ES-I3 (cell line): ENCODE results near the gene WNT10A.

Source experiments
- H3K36me3 ChIP-seq: 2 replicates; pipeline ENCODE4 v1.6.1; 2013; ENCODE audit warnings: mild to moderate bottlenecking, low read length, control low read depth, moderate library complexity; ENCODE audit not compliant: insufficient read depth
- H3K4me1 ChIP-seq: 2 replicates; pipeline ENCODE4 v1.6.1; 2013; ENCODE audit warnings: mild to moderate bottlenecking, control low read depth, low read length; ENCODE audit not compliant: insufficient read depth
- H3K9ac ChIP-seq: 2 replicates; pipeline ENCODE4 v1.6.1; 2013; ENCODE audit warnings: low read depth, mild to moderate bottlenecking, low read length, moderate library complexity
- H3K9me3 ChIP-seq: 2 replicates; pipeline ENCODE4 v1.6.1; 2013; ENCODE audit warnings: mild to moderate bottlenecking, low read length, moderate library complexity; ENCODE audit not compliant: control insufficient read depth, insufficient read depth

WNT10A gene

GRCh38 chr2:218852911-218853667 lies 27.6 kb upstream of the WNT10A start:
- H3K9me3 ChIP-seq = no peaks in the 10 kb centered on the region
- no peak overlapping the region; the same call in 1 of the 2 replicates for H3K9ac ChIP-seq
- peaks cover 25% of the 10 kb centered on the region for H3K4me1 ChIP-seq
- no peaks in the 10 kb centered on the region for H3K36me3 ChIP-seq

DNA sequence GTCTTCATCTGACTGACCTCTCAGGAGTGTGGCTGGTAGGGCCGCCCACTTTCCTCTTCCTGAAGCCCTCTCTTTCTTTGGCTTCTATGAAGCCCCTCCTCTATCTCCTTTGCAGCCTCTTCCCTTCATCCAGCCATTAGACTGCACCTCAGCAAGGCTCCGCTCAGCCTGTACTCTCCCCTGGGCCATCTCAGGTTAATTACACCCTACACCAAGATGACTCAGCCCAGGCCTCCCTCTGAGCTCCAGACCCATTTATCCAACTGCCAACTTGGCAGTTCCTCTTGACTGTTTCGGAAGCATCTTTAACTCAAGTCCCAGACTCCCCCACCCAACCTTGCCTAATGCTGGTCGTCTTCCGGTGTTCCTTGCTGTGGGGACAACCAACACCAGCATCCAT lies 26.9 kb upstream of the WNT10A start:
- H3K9me3 ChIP-seq = no peaks in the 10 kb centered on the region
- no peaks in the 10 kb centered on the region for H3K36me3 ChIP-seq
- H3K9ac ChIP-seq = no peak overlapping the region
- H3K4me1 ChIP-seq = peaks cover 28% of the 10 kb centered on the region

GRCh38 chr2:218854860-218855259 lies 25.8 kb upstream of the WNT10A start:
- Histone ChIP-seq H3K4me1 (peaks cover 28% of the 10 kb centered on the region), H3K36me3 (no peaks in the 10 kb centered on the region), H3K9ac (no peak overlapping the region), H3K9me3 (no peaks in the 10 kb centered on the region)

- Histone ChIP-seq H3K36me3 (no peaks in the 10 kb centered on the region), H3K4me1 (peaks cover 28% of the 10 kb centered on the region), H3K9ac (no peak overlapping the region), H3K9me3 (no peaks in the 10 kb centered on the region)
Measured at GRCh38 chr2:218855305-218856166, 25.1 kb upstream of the WNT10A start.

DNA sequence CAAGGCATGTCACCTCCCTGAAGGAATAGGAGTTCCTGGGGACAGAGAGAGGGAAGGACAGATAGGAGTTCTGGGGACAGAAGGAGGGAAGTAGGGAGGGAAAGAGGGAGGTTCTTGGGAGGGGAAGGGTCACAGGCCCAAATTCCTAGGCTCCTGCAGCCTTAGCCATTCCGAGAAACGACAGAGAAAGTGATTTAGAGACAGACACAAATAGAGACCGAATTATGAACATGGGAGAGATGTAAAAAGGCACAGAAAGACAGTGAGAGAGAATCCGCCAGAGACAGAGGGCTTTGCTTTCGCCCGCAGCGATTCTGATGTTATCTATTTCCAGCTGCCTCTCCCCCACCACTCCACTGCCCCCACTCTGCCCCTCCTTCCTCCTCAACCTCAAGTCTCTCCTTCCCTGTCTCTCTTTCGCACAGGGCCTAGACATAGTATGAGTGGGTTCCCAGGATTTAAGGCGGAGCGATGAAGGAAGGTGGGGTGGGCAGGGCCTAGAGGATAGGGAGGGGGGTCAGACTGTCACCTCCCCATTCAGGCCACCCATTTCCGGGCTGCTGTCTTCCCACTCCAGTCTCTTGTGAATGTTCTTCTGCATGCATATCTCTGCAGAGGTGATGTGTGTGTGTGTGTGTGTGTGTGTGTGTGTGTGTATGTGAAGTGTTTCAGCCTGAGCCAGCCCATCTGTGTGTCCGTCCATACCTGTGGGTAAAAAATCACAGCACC lies 24.3 kb upstream of the WNT10A start:
- peaks cover 28% of the 10 kb centered on the region for H3K4me1 ChIP-seq
- H3K9ac ChIP-seq = no peak overlapping the region
- no peaks in the 10 kb centered on the region for H3K36me3 ChIP-seq
- H3K9me3 ChIP-seq = no peaks in the 10 kb centered on the region

- no peaks in the 10 kb centered on the region for H3K9me3 ChIP-seq
- H3K36me3 ChIP-seq = no peaks in the 10 kb centered on the region
- H3K4me1 ChIP-seq = peaks cover 28% of the 10 kb centered on the region
- no peak overlapping the region for H3K9ac ChIP-seq
Measured at GRCh38 chr2:218856896-218857243, 23.8 kb upstream of the WNT10A start.

DNA sequence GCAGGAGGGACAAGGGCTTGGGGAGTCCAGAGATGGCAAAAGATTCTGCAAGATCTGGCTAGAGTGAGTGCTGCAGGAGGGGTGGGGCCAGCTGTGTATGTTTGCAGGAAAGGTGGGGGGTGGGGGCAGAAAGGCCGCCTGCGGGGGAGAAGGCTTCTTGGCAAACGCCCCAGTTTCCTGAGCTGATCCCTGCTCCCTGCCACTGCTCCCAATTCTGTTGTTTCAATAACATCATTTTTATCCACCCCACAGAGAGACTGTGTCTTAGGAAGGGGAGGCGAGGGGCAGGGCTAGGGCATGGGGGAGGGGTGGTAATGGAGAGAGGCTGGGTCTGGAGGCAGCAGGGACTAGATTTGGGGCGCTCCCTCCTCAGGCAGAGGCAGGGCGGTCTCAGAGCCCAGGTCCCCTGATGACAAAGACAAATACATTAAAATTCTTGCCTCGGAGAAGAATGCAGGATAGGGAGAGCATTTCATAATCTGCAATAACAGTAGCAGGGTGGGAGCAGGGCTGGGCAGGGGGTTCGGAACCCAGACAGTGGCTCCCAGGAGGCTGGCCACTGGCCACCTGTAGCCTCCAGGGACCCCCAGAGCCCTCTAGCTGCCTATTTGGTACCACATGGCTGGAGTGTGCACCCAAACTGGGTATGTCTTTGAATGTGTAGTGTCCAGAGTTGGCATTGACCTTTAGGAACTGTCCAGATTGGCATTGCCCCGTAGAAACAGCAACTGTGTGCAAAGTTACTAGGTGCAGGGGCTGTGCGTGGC lies 23.1 kb upstream of the WNT10A start:
- Histone ChIP-seq H3K4me1 (peaks cover 28% of the 10 kb centered on the region), H3K9me3 (no peaks in the 10 kb centered on the region), H3K36me3 (no peaks in the 10 kb centered on the region), H3K9ac (no peak overlapping the region)

DNA sequence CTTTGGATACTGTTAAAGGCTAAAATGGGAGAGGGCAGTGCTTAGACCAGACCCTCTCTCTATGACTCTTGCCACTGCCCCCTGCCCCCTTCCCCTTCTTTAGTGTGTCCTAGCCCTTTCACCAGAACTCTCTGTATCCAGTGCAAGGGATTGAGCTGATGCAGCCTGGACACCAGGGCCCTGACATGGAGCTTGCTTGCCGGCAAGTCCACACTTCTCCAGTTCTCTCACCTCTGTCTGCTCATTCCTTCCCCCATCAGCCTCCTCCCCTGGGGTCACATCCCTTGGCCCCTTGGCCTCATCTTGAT lies 22.6 kb upstream of the WNT10A start:
- H3K36me3 ChIP-seq = no peaks in the 10 kb centered on the region
- no peak overlapping the region for H3K9ac ChIP-seq
- H3K9me3 ChIP-seq = no peaks in the 10 kb centered on the region
- peaks cover 26% of the 10 kb centered on the region for H3K4me1 ChIP-seq

DNA sequence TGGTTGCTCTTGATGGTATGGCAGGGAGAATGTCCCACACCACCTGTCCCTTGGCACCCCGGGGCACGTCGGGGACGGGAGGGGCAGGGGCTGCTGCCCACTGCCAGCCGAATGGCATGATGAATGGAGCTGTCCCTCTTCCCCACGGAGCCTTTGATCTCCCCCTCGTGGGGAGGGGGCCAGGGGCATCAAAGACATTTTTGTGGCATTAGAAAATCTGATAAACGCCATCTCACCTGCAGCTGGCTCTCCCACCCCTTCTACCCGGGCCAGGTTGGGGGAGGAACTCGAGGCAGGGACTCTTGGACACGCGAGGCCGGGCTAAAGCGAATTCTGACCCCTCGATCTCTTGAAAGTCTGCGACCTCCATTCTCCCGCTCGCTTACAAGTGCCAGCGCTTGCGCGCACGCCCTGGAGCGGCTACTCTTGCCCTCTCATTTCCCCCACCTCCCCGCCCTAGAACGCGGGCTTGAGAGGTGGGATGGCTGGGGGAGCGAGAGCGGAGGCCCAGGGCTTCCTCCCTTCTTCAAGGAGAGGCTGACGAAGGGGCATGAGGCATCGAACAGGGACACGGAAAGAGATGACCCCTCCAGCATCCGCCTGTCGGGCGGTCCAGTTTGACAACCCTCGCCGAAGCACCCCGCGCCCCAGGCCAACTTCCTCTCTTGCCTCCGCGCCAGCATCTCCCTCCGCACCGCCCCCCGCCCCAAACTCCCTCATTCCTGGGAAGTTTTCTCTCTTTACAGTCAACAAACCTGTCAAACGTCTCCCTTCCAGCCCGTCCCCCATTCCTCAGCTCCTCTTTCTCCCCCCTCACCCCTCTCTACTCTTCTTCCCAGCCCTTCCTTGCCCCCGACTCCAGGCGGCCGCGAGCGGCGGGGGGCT lies 21.7 kb upstream of the WNT10A start:
- no peaks in the 10 kb centered on the region for H3K36me3 ChIP-seq
- no peaks in the 10 kb centered on the region for H3K9me3 ChIP-seq
- peak overlapping the region; percentile 35; the same call in 1 of the 2 replicates for H3K9ac ChIP-seq
- peaks cover 20% of the 10 kb centered on the region for H3K4me1 ChIP-seq

DNA sequence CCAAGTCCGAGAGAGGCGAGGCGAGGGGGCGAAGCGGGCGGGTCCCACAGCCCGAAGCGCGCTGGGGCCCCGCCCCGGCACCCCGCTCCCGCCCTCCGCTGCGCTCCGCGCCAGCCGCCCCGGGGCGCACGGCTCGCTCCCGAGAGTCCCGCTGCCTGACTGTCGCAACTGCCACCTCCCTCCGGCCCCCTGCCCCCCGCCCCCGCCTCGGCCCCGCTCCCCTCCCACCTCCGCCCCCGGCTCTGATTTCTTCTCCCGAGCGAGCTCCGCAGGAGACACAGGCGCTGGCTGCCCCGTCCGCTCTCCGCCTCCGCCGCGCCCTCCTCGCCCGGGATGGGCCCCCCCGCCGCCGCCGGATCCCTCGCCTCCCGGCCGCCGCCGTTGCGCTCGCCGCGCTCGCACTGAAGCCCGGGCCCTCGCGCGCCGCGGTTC lies 21.1 kb upstream of the WNT10A start, which contains the start of gene WNT6:
Gene WNT6, plus strand, starts transcription at position 250 of the 432 bp plus-strand sequence. CDS start 233 bp downstream, outside the sequence.
- Histone ChIP-seq H3K9me3 (no peaks in the 10 kb centered on the region), H3K4me1 (peaks cover 20% of the 10 kb centered on the region), H3K36me3 (no peaks in the 10 kb centered on the region), H3K9ac (peak within 1 kb of the TSS; percentile 45; the same call in 1 of the 2 replicates)

GRCh38 chr2:218859988-218860831 lies 20.4 kb upstream of the WNT10A start:
- Histone ChIP-seq H3K36me3 (no peaks in the 10 kb centered on the region), H3K4me1 (peaks cover 20% of the 10 kb centered on the region), H3K9me3 (no peaks in the 10 kb centered on the region), H3K9ac (peak overlapping the region; percentile 45; the same call in 1 of the 2 replicates)

GRCh38 chr2:218860950-218861381 lies 19.7 kb upstream of the WNT10A start:
- Histone ChIP-seq H3K9me3 (no peaks in the 10 kb centered on the region), H3K9ac (no peak overlapping the region; the same call in 1 of the 2 replicates), H3K4me1 (peaks cover 15% of the 10 kb centered on the region), H3K36me3 (no peaks in the 10 kb centered on the region)
